22Rv1 (cell line): ENCODE results near the gene YTHDF1.

ENCODE experiments used
- H3K27ac ChIP-seq: fragments of 450-650 bp; 2 replicates; pipeline ENCODE4 v1.5.1; 2017
- CTCF ChIP-seq: fragments of 450-650 bp; IDR thresholded peaks from 2 replicates; pipeline ENCODE4 v1.5.1; 2017; ENCODE audit warnings: mild to moderate bottlenecking
- ZFX ChIP-seq: fragments of 450-650 bp; IDR thresholded peaks from 2 replicates; pipeline ENCODE4 v1.6.1; 2017; ENCODE audit warnings: antibody characterized with exemption, borderline replicate concordance

The YTHDF1 gene

GRCh38 chr20:63216041-63216848 lies at the start of gene YTHDF1:
Gene YTHDF1 (minus strand): TSS chr20:63216131. CDS start chr20:63215892, 239 bp downstream.
- no peak for TF ChIP-seq CTCF
- no peak for TF ChIP-seq ZFX

GRCh38 chr20:63264519-63264918 lies 48.6 kb upstream of the YTHDF1 start:
- TF ChIP-seq CTCF, result no peak
- no peak overlapping the region for H3K27ac ChIP-seq

More at GRCh38 chr20:63216041-63216848, at the start of gene YTHDF1:
- H3K27ac ChIP-seq, result peak within 1 kb of the TSS; percentile 82

GRCh38 chr20:63264000-63264399 lies 48.1 kb upstream of the YTHDF1 start:
- no peak for TF ChIP-seq CTCF
- TF ChIP-seq ZFX, result no peak
- H3K27ac ChIP-seq, result no peak overlapping the region

GRCh38 chr20:63262836-63263235 lies 46.9 kb upstream of the YTHDF1 start:
- no peak for TF ChIP-seq CTCF
- TF ChIP-seq ZFX, result no peak
- H3K27ac ChIP-seq, result no peak overlapping the region

- no peak overlapping the region for H3K27ac ChIP-seq
- TF ChIP-seq CTCF (no peak), ZFX (no peak)
Observed at GRCh38 chr20:63261795-63262528, 46.0 kb upstream of the YTHDF1 start.

GRCh38 chr20:63261060-63261794 lies 45.3 kb upstream of the YTHDF1 start:
- TF ChIP-seq CTCF (no peak), ZFX (no peak)
- H3K27ac ChIP-seq, result no peak overlapping the region
